ENCODE measurements around the gene REXO1. TPM values are rescaled to one million over a fixed set of nuclear protein-coding genes. Genes with fewer than 3 reads are reported as not detected.

The REXO1 gene
- total and polyA plus RNA-seq, 2 donors (not counting 1 experiment from before 2014, with no cell fraction given), result 72.6 to 898 TPM

- Histone ChIP-seq H3K4me3 (ENCODE audit: control extremely low read depth in 1 of 5, extremely low read depth in 1 of 5, insufficient read depth in 1 of 5, low read depth in 2 of 5, low read length in 4 of 5) (no peak overlapping the region), H3K27me3 (replicated peaks in 1 of 4; ENCODE audit: control extremely low read depth in 1 of 4, control insufficient read depth in 3 of 4, insufficient read depth in 4 of 4, low read length in 3 of 4) (no peaks in the 10 kb centered on the region), H3K36me3 (replicated peaks in 1 of 2; ENCODE audit: control extremely low read depth in 1 of 2, control insufficient read depth in 1 of 2, extremely low read depth in 1 of 2, insufficient read depth in 2 of 2, low read length in 1 of 2) (peaks cover 0 to 59% of the 10 kb centered on the region in 2 experiments), H2AFZ (ENCODE audit: insufficient read depth, low read depth, low read length, poor library complexity, severe bottlenecking) (no peak overlapping the region), H3K27ac (ENCODE audit: low read length in 2 of 2) (no peak overlapping the region), H3K4me2 (replicated peaks; ENCODE audit: low read depth, low read length, poor library complexity, severe bottlenecking) (no peak overlapping the region), H3K79me2 (ENCODE audit: control insufficient read depth, insufficient read depth, low read length) (peaks cover 69% of the 10 kb centered on the region), H3K9ac (ENCODE audit: low read length) (no peak overlapping the region), H4K20me1 (ENCODE audit: control insufficient read depth, insufficient read depth, low read length, poor library complexity, severe bottlenecking) (peaks cover 89% of the 10 kb centered on the region), H3K4me1 (ENCODE audit: control insufficient read depth in 2 of 2, insufficient read depth in 2 of 2, low read length in 2 of 2) (peaks cover 0 to 10% of the 10 kb centered on the region in 2 donors), H3K9me3 (ENCODE audit: control extremely low read depth in 1 of 3, control insufficient read depth in 2 of 3, insufficient read depth in 1 of 3, low read length in 2 of 3) (no peaks in the 10 kb centered on the region)
- 90% methylated on average over 45 of the region's 63 CpGs for WGBS (ENCODE audit: insufficient coverage)
- Mint-ChIP-seq H3K9me3 (ENCODE audit: insufficient read depth) (no peaks in the 10 kb centered on the region), H3K4me1 (peaks cover 4% of the 10 kb centered on the region), H3K27ac (no peak overlapping the region), H3K4me3 (no peak overlapping the region), H3K27me3 (no peaks in the 10 kb centered on the region)
- intact Hi-C loops (cut with micrococcal nuclease), result loop anchor here (1.0 to 2.0 kb wide), 2 partner anchors 38 to 281 kb away; no protein-coding TSS in a partner anchor
- ATAC-seq (ENCODE audit: low read depth) (no peak), DNase-seq (peak; percentile 40)
- ChIA-PET POLR2A (interaction anchor here (0.7 kb wide), 2 partner anchors 15 to 428 kb away, joined by 6 to 9 read pairs; no protein-coding TSS in a partner anchor), CTCF (interaction anchor here (0.7 to 6.1 kb wide), 29 partner anchors 9 to 552 kb away, joined by 3 to 57 read pairs (median 5); partner anchors contain the start of genes ATP8B3, FAM174C and MBD3)
- TF ChIP-seq EZH2 (IDR thresholded peaks at IDR 0.05; ENCODE audit: borderline replicate concordance, insufficient read depth, low read depth, low read length, poor library complexity, severe bottlenecking), result no peak
- TF ChIP-seq, protein P1, sequence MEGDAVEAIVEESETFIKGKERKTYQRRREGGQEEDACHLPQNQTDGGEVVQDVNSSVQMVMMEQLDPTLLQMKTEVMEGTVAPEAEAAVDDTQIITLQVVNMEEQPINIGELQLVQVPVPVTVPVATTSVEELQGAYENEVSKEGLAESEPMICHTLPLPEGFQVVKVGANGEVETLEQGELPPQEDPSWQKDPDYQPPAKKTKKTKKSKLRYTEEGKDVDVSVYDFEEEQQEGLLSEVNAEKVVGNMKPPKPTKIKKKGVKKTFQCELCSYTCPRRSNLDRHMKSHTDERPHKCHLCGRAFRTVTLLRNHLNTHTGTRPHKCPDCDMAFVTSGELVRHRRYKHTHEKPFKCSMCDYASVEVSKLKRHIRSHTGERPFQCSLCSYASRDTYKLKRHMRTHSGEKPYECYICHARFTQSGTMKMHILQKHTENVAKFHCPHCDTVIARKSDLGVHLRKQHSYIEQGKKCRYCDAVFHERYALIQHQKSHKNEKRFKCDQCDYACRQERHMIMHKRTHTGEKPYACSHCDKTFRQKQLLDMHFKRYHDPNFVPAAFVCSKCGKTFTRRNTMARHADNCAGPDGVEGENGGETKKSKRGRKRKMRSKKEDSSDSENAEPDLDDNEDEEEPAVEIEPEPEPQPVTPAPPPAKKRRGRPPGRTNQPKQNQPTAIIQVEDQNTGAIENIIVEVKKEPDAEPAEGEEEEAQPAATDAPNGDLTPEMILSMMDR (IDR thresholded peaks at IDR 0.05), result no peak
Observed at GRCh38 chr19:1826557-1827521, 21.4 kb downstream of the REXO1 start.
